Measurements from ENCODE around the gene ZDHHC4. TPM values are rescaled to one million over a fixed set of nuclear protein-coding genes. Genes with fewer than 3 reads are reported as not detected.
A peak's percentile ranks its signal among the peaks of the same experiment; 100 is the strongest.
"Not testable (repeated sequence)": the region's sequence is repeated elsewhere in the genome, so short reads cannot be mapped to it uniquely, and the experiment has no call there.

ZDHHC4 gene
- total RNA-seq, 1 experiment from 2014 or later, result 42.1 TPM

DNA sequence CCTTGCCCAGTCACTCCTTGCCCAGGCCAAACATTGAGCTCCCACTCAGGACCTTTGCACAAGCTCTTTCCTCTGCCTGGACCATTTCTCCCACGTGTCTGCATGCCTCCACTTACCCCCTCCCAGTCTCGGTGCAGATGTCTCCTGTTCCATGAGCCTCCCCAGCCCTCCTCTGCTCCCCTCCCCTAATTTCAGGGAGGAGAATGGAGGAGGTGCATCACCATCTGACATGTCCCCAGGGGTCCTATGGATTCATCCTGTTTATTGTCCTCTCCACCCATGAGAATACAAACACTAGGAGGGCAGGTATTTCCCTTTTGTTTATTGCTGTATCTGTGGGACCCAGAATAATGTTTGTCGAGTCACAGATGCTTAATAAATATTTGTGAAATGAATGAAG is 17.4 kb upstream of the ZDHHC4 start:
- DNase-seq (ENCODE audit: low spot score), result no peak

DNA sequence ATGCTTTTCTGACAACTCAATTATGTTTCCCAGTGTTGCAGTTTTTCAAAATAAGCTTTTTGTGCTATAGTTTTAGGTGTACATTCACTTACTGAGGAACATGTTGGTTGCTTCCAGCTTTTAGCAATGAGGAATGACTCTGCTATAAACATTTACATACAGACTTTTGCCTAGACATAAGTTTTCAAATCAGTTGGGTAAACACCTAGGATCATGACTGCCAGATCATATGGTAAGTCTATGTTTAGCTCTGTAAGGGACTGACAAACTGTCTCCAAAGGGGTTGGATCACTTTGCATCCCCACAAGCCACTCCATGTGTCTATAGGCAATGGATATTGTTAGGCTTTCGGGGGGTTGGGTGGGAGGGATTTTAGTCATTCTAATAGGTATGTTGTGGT is 15.1 kb upstream of the ZDHHC4 start:
- no peak for DNase-seq (ENCODE audit: low spot score)

DNA sequence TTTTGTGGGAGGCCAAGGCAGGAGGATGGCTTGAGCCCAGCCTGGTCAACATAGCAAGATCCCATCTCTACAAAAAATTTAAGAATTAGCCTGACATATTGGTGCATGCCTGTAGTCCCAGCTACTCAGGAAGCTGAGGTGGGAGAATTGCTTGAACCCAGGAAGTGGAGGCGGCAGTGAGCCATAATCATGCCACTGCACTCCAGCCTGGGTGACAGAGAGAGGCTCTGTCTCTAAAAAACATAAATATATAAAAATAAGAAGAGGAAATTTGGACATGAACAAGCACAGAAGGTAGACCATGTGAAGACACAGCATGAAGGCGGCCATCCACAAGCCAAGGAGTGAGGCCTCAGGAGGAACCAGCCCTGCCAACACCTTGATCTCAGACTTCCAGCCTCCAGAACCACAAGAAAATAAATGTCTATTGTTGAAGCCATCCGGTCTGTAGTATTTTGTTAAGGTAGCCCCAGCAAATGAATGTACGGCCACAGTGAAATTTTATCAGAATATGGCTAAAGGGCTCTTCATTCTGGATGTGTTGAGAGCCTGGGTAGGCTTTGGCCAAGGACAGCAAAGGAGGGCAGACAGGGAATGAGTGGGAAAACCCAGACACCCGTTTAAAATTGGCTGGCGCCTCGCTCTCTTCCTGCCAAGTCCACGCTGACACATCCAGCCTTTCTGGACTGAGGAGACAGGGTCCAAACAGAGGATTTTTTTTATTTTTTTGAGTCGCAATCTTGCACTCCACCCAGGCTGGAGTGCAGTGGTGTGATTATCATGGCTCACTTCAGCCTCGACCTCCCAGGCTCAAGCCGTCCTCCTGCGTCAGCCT is 13.1 kb upstream of the ZDHHC4 start:
- DNase-seq (ENCODE audit: low spot score), result no peak

DNA sequence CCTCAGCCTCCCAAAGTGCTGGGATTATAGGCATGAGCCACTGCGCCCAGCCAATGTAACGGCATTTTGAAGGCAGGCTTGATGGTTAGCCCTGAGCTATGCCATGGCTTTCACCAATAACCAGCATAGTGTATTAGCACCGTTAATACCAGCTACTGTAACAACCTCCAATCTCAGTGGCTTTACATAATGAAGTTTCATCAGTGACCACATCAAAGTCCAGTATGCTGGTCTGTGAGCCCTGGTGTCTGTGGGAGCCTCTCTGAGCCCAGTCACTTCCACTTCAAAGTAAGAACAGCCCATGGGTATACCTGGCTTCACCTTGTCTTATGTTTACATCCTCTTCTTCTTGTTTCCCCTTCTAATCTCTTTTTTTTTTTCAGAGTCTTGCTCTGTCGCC is 11.6 kb upstream of the ZDHHC4 start:
- DNase-seq (ENCODE audit: low spot score), result no peak

DNA sequence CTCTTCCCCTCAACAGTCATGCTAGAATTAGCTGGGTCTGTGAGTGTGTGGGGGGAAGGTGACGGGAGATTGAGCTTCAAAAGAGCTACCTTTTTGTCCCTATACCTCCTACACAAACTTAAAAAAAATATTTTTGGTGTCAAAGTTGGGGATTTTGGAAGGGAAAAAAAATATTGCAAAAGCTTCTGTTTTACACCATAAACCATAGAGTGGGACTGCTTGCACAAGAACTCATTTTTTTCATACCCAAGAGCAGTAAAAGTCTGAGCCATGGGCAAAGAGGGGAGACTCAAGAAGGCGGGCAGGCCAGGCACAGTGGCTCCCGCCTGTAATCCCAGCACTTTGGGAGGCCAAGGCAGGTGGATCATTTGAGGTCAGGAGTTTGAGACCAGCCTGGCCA is 9.4 kb upstream of the ZDHHC4 start:
- no peak for DNase-seq (ENCODE audit: low spot score)

DNA sequence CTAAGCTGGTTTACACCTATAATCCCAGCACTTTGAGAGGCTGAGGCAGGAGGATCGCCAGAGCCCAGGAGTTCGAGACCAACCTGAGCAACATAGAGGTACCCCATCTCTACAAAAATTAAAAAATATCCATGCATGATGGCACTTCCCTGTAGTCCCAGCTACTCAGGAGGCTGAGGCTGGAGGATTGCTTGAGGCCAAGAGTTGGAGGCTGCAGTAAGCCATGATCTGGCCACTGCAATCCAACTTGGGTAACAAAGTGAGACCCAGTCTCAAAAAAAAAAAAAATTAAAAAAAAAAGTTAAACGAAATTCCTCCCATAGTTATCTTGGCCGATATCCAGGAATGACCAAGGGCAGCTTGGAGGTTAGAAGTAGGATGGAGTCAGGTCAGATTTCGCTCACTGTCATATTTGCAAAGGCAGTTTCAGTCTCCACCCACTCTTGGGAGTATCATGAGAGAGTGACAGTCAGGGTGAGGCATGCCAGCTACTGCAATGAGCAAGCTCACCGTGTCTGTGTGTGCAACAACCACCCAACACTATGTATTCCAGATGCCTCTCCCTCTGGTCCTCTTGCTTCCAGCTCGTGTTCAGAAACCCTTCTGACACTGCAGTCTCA is 6.0 kb upstream of the ZDHHC4 start:
- no peak for DNase-seq (ENCODE audit: low spot score)

DNA sequence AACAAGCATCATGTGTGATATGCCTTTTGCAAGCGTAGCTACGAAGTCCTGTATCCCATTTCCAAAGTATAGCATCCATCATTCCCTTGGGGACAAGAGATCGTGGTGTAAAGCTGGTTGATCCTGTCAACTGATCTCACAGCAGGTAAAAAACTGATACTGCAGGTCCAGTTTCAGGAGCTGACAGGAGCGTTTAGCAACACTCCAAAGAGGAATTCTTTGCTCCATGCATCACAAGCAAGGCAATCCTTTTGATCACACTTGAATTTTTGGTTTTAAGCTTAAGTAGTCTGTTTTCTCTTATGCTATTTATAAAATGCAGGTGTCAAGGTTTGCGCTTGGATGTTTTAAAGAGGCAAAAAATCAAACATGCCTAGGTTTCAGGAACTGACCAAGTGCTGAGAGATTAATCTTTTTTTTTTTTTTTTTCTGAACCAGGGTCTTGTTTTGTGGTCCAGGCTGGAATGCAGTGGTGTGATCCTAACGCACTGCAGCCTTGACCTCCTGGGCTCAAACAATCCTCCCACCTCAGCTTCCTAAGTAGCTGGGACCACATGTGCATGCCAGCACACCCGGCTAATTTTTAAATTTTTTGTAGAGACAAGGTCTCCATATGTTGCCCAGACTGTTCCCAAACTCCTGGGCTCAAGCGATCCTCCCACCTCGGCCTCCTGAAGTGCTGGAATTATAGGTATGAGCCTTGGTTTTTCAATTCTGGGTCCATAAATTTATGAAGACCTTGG is 1.8 kb upstream of the ZDHHC4 start:
- DNase-seq (ENCODE audit: low spot score), result no peak

DNA sequence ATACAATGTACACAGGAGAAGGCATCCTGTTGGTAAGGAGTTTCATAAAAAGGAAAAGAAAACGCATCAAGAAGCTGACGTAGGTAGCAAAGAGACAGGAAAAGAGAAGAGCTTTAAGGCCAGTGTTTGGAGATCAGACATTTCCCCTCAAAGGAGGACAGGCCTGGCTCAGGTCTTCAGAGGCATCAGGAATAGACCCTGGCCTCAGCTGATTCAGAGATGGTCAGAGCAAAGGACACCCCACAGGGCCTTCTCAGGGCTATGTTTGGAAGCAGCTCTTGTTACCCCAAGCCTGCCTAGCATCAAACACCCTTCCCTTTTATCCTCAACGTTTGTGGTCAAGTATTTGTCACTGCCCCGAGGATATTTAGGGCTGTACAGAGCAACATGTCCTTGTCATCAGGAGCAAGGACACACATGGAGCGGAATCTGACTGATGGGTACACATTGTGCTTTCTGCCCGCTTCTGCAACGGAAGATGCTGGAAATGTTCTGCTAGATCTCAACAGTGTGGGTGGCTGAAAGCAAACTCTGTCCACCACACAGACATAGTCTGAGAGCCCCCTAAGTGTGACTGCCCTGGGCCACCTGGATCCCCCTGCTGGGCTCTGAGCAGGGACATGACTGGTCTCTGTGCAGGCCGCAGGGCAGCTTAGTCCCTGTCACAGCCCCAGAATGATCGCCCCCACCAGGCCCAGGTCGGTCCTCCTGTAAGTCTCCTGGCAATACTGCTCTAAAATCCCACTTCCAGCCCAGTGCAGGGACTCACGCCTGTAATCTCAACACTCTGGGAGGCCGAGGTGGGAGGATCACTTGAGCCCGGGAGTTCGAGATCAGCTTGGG is 1.0 kb upstream of the ZDHHC4 start:
- DNase-seq (ENCODE audit: low spot score), result no peak

DNA sequence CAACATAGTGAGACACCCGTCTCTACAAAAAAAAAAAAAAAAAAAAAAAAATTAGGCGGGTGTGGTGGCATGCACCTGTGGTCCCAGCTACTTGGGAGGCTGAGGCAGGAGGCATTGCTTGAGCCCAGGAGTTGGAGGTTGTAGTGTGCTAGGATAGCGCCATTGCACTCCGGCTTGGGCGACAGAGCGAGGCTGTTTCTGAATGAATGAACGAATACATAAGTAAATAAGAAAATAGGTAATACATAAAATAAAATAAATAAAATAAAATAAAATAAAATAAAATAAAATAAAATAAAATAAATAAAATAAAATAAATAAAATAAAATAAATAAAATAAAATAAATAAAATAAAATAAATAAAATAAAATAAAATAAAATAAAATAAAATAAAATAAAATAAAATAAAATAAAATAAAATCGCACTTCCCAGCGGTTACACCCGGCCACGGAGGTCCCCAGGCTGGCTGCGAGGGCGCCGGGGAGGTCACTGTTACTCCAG is 336 bp upstream of the ZDHHC4 start:
- not testable (repeated sequence) for DNase-seq (ENCODE audit: low spot score)

DNA sequence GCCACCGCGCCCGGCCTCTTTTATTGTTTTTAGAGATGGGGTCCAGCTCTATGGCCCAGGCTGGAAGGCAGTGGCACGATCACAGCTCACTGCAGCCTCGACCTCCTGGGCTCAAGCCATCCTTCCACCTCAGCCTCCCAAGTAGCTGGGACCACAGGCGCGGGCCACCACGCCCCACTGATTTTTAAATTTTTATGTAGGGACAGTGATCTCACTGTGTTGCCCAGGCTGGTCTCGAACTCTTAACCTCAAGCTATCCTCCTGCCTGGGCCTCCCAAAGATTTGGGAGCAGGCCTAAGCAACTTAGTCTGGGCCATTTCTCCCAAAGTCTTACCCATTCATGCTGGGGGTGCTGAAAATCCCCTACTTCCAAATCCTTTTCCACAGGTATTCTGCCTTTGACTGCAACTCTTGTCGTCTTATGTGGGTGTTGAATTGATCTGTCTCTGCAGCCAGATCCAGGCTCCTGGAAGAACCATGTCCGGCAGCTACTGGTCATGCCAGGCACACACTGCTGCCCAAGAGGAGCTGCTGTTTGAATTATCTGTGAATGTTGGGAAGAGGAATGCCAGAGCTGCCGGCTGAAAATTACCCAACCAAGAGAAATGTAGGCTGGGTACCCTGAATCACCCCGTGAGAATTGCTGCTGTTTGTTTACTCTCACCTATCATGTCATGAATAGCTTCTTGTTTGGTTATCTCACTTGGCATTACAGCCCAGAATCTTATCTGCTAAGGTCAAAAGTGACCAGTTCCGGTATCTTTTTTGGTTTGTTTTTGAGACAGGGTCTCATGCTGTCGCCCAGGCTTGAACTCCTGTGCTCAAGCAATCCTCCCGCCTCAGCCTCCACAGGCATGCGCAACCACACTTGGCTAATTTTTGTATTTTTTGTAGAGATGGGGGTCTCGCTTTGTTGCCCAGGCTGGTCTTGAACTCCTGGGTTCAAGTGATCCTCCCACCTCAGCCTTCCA is 1.1 kb downstream of the ZDHHC4 start:
- DNase-seq (ENCODE audit: low spot score), result no peak

DNA sequence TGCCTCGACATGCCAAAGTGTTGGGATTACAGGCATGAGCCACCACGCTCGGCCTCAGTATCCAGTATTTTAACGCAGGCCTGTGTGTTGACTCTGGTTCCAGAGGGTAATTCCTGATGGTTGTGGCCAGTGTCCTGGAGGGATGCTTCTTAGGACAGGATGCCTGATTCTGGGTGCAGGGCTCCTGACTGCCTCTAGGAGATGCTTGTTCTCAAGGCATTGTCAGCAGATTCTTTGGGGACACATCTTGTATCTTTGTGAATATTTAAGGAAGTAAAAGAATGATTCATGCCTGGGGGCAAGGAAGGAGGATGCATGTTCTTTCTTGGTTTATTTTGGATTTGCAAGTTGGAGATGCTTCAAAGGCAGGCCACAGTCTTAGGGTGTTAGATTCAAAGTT is 2.2 kb downstream of the ZDHHC4 start:
- DNase-seq (ENCODE audit: low spot score), result peak; percentile 33

DNA sequence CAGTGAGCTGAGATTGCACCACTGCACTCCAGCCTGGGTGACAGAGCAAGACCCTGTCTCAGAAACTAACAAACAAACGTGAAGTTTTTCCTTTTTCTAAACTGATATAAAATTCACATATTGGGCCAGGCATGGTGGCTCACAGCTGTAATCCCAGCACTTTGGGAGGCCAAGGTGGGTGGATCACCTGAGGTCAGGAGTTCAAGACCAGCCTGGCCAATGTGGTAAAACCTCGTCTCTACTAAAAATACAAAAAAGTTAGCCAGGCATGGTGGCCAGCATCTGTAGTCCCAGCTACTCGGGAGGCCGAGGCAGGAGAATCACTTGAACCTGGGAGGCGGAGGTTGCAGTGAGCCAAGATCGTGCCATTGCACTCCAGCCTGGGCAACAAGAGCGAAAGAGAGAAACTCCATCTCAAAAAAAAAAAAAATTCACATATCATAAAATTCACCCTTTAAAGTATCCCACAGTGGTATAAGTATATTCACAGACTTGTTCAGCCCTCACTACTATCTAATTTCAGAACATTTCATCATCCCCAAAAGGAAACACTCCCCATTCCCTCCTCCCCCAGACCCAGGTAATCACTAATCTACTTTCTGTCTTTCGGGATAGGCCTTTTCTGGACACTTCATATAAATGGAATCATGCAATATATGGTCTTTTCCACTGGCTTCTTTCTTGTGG is 8.6 kb downstream of the ZDHHC4 start:
- DNase-seq (ENCODE audit: low spot score), result not testable (repeated sequence)

DNA sequence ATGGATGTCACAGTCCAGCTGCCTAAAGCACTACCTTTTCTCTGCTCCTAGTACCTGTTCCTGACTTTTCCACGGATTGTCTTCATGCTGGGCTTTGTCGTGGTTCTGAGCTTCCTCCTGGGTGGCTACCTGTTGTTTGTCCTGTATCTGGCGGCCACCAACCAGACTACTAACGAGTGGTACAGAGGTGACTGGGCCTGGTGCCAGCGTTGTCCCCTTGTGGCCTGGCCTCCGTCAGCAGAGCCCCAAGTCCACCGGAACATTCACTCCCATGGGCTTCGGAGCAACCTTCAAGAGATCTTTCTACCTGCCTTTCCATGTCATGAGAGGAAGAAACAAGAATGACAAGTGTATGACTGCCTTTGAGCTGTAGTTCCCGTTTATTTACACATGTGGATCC is 11.3 kb downstream of the ZDHHC4 start:
- no peak for DNase-seq (ENCODE audit: low spot score)

DNA sequence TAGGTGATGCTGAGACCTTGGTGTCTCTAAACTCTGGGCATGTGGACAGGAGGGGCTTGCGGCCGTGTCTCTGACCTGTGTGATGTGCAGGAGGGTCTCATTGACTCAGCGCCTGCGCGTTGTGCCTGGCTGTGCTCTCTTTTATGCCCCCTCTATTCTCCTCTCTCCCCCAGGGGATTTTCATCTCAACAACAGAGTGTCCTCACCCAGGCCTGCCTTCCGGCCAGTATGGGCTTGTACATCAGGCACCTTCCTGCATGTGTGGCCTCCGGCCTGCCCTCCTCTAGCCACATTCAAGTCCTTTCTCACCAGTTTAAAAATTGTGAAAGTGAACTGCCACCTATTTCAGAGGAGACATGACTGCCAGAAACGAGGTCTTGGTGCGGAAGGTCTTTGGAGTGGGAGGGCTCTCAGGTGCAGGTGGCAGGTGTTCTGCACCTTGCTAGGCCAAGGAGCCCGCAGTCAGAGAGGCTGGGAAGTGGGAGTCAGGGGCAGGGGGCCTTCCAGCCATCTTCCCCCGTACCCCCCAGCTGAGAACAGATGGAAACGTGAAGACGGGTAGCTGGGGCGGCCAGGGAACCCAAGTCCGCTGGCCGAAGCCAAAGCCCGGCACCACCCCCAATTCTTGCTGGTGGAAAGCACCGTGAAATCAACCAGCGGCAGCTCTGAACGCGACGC is 12.0 kb downstream of the ZDHHC4 start:
- DNase-seq (ENCODE audit: low spot score), result no peak

DNA sequence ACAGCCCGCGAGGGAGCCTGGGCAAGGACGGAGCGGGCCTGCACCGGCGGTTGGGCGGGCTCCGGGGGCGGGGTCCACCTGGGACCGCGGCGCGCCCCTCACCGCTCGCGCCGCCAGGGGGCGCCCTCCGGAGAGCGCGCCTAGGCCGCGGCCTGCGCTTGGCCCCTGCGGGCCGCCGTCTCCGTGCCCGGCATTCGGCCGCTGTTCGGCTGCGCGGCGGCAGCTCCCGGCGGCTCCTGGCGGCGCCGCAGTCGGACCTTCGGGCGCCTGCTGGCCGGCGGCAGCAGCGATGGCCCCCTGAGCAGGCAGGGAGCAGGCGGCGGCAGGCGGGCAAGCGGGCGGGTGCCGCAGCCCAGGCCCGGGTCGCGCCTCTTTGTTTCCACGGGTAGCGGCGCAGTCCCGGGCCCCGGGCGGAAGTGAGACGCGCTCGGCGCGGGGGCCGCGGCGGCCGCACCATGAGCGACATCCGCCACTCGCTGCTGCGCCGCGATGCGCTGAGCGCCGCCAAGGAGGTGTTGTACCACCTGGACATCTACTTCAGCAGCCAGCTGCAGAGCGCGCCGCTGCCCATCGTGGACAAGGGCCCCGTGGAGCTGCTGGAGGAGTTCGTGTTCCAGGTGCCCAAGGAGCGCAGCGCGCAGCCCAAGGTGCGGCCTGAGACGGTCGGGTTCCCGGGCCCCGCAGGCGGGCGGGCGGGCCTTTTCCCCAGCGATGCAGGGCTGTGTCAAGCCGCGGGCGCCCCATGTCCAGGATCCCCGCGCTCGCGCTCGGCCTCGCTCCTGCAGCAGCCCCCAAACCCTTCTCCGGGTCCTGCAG is 12.8 kb downstream of the ZDHHC4 start, which contains the start of gene INTS15:
Gene INTS15 (plus strand): TSS at position 193 of the 816 bp plus-strand sequence. CDS start 263 bp downstream, at position 456.
- DNase-seq (ENCODE audit: low spot score), result peak; percentile 88

DNA sequence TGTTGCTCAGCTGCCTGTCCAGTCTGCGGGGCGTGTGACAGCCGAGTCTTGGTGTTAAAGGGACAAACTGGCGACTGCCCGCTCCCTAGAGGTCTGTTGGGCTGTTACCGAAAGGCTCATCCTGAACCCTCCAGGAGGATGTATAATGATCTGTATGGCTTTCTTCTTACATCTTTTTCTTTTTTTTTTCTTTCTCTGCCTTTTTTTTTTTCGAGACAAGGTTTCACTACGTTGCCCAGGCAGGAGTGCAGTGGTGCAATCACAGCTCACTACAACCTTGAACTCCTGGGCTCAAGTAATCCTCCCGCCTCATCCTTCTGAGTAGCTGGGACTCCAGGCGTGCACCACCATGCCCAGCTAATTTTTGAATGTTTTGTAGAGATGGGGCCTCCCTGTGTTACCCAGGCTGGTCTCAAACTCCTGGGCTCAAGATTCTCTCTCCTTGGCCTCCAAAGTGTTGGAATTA is 13.4 kb downstream of the ZDHHC4 start:
- DNase-seq (ENCODE audit: low spot score), result no peak

DNA sequence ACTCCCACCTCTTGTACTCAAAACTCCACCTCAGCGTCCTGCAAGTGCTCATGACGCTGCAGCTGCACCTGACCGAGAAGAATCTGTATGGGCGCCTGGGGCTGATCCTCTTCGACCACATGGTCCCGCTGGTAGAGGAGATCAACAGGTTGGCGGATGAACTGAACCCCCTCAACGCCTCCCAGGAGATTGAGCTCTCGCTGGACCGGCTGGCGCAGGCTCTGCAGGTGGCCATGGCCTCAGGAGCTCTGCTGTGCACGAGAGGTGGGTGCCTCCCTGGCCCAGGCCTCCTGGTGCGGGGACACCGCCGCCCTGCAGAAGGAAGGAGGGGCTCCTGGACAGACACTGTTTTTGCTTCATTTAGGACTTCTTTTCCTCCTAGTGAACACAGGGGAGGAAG is 22.8 kb downstream of the ZDHHC4 start:
- no peak for DNase-seq (ENCODE audit: low spot score)

DNA sequence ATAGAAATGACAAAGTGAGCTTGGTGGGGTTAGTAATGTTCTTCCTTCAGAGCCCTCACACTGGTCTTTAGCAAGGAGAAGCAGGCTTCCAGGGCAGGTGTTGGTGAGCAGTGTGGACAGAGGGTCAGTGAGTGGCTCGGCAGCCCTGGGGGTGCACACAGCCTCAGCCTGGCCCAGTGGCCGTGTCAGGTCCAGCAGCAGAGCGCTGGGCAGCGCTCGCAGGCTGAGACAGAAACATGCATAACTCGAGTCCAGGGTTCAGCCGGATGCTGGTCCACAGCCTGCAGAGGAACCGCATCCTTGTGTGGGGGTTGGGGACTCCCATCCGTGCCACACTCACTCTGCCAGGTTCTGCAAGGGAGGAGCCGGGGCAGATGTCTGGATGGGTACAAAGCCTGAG is 27.2 kb downstream of the ZDHHC4 start:
- no peak for DNase-seq (ENCODE audit: low spot score)

Data from HT-29 (cell line).